ENCODE data around the gene PKDCC.

DNA sequence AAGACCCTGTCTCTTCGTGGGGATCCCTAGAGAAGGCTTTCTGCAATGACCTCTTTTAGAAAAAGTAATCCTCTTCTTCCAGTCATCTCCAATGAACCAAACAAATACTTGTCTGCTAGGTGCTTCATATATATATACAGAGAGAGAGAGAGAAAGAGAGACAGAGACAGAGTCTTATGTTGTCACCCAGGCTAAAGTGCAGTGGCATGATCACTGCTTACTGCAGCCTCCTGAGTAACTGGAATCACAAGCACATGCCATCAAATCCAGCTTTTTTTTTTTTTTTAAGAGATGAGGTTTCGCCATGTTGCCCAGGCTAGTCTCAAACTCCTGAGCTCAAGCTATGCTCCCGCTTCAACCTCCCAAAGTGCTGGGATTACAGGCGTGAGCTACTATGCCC, 18.6 kb upstream of the PKDCC start:
- TF ChIP-seq, protein P1, sequence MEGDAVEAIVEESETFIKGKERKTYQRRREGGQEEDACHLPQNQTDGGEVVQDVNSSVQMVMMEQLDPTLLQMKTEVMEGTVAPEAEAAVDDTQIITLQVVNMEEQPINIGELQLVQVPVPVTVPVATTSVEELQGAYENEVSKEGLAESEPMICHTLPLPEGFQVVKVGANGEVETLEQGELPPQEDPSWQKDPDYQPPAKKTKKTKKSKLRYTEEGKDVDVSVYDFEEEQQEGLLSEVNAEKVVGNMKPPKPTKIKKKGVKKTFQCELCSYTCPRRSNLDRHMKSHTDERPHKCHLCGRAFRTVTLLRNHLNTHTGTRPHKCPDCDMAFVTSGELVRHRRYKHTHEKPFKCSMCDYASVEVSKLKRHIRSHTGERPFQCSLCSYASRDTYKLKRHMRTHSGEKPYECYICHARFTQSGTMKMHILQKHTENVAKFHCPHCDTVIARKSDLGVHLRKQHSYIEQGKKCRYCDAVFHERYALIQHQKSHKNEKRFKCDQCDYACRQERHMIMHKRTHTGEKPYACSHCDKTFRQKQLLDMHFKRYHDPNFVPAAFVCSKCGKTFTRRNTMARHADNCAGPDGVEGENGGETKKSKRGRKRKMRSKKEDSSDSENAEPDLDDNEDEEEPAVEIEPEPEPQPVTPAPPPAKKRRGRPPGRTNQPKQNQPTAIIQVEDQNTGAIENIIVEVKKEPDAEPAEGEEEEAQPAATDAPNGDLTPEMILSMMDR (IDR thresholded peaks at IDR 0.05; ENCODE audit: control extremely low read depth in 1 of 3, insufficient read depth in 1 of 3, low read depth in 1 of 3, low read length in 3 of 3) = no peak
- TF ChIP-seq, protein P2, sequence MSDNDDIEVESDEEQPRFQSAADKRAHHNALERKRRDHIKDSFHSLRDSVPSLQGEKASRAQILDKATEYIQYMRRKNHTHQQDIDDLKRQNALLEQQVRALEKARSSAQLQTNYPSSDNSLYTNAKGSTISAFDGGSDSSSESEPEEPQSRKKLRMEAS (IDR thresholded peaks at IDR 0.05) = no peak
- TF ChIP-seq CBX5 (IDR thresholded peaks at IDR 0.05; ENCODE audit: low read depth, low read length) (no peak), NRF1 (IDR thresholded peaks at IDR 0.05; ENCODE audit: low read depth, low read length) (no peak), TAF1 (IDR thresholded peaks at IDR 0.05; ENCODE audit: low read depth, low read length) (no peak), EZH2 (IDR thresholded peaks at IDR 0.05; ENCODE audit: low read depth, low read length, severe bottlenecking) (no peak), SIN3A (conservative IDR thresholded peaks at IDR 0.05 in 1 of 2, IDR thresholded peaks at IDR 0.05 in 1 of 2; ENCODE audit: low read depth in 1 of 2, low read length in 2 of 2) (no peak), YY1 (IDR thresholded peaks at IDR 0.05; ENCODE audit: low read depth, low read length) (no peak), POLR2AphosphoS5 (IDR thresholded peaks at IDR 0.05; ENCODE audit: low read depth, low read length) (no peak), JUN (IDR thresholded peaks at IDR 0.05; ENCODE audit: low read depth, low read length) (no peak), BRCA1 (IDR thresholded peaks at IDR 0.05; ENCODE audit: low read depth, low read length) (no peak)
